RWPE2 (cell line): Measurements from ENCODE around the gene CALD1.

Source experiments
- ATAC-seq: fragments of 200-7000 bp; cut with Tn5 transposase; 3 replicates; pipeline ENCODE4 v1.9.1; 2021; ENCODE audit warnings: low read depth
- DNase-seq: peaks from one replicate; pipeline ENCODE4 v3.0.0-alpha.2; 2020; ENCODE audit warnings: low spot score
- H3K27ac ChIP-seq: fragments of 450-650 bp; 2 replicates; pipeline ENCODE4 v1.5.1; 2017; ENCODE audit warnings: mild to moderate bottlenecking; ENCODE audit not compliant: poor library complexity, severe bottlenecking
- H3K27me3 ChIP-seq: fragments of 250-450 bp; sonication (Bioruptor Pico); 2 replicates; pipeline ENCODE4 v1.5.1; 2021; ENCODE audit warnings: mild to moderate bottlenecking, moderate library complexity; ENCODE audit not compliant: insufficient read depth, poor library complexity, severe bottlenecking
- H3K36me3 ChIP-seq: fragments of 250-450 bp; sonication (Bioruptor Pico); 2 replicates; pipeline ENCODE4 v1.5.1; 2020; ENCODE audit warnings: low read depth, mild to moderate bottlenecking, moderate library complexity
- H3K4me1 ChIP-seq: fragments of 250-450 bp; sonication (Bioruptor Pico); 2 replicates; pipeline ENCODE4 v1.5.1; 2021; ENCODE audit warnings: mild to moderate bottlenecking, moderate library complexity; ENCODE audit not compliant: insufficient read depth, poor library complexity, severe bottlenecking
- H3K4me3 ChIP-seq: fragments of 250-450 bp; sonication (Bioruptor Pico); 2 replicates; pipeline ENCODE4 v1.5.1; 2021; ENCODE audit warnings: mild to moderate bottlenecking, moderate library complexity; ENCODE audit not compliant: severe bottlenecking
- H3K9me3 ChIP-seq: fragments of 250-450 bp; sonication (Bioruptor Pico); 2 replicates; pipeline ENCODE4 v1.5.1; 2021; ENCODE audit warnings: mild to moderate bottlenecking, moderate library complexity; ENCODE audit not compliant: severe bottlenecking
- CTCF ChIP-seq: fragments of 450-650 bp; IDR thresholded peaks from one replicate; pipeline ENCODE4 v1.5.1; 2017; ENCODE audit warnings: mild to moderate bottlenecking, moderate library complexity; ENCODE audit not compliant: poor library complexity, severe bottlenecking

CALD1 gene

GRCh38 chr7:134992626-134993179, 213.3 kb downstream of the CALD1 start:
- DNase-seq (no peak), ATAC-seq (no peak)
- Histone ChIP-seq H3K27ac (no peak overlapping the region), H3K4me3 (no peak overlapping the region), H3K36me3 (peaks cover 18% of the 10 kb centered on the region), H3K4me1 (peaks cover 7% of the 10 kb centered on the region), H3K27me3 (no peaks in the 10 kb centered on the region), H3K9me3 (no peaks in the 10 kb centered on the region)
- TF ChIP-seq CTCF, result no peak

- Histone ChIP-seq H3K27me3 (no peaks in the 10 kb centered on the region), H3K4me3 (no peak overlapping the region), H3K4me1 (no peaks in the 10 kb centered on the region), H3K9me3 (no peaks in the 10 kb centered on the region), H3K36me3 (peaks cover 14% of the 10 kb centered on the region), H3K27ac (no peak overlapping the region)
- TF ChIP-seq CTCF, result no peak
- DNase-seq, result no peak
- no peak for ATAC-seq
Observed at GRCh38 chr7:134993877-134994456, 214.5 kb downstream of the CALD1 start.

GRCh38 chr7:134995239-134996096, 216.0 kb downstream of the CALD1 start:
- H3K9me3 ChIP-seq, result no peaks in the 10 kb centered on the region
- no peaks in the 10 kb centered on the region for H3K4me1 ChIP-seq
- H3K36me3 ChIP-seq, result 0 out of 2 replicates have a peak, but pooled peaks cover 3% of the 10 kb centered on the region
- no peak overlapping the region for H3K4me3 ChIP-seq
- DNase-seq, result no peak
- no peak for TF ChIP-seq CTCF
- no peak overlapping the region for H3K27ac ChIP-seq
- ATAC-seq, result no peak
- no peaks in the 10 kb centered on the region for H3K27me3 ChIP-seq

- no peaks in the 10 kb centered on the region for H3K4me1 ChIP-seq
- H3K27ac ChIP-seq, result no peak overlapping the region
- ATAC-seq (no peak), DNase-seq (no peak)
- H3K4me3 ChIP-seq, result no peak overlapping the region
- 0 out of 2 replicates have a peak, but pooled peaks cover 3% of the 10 kb centered on the region for H3K36me3 ChIP-seq
- H3K27me3 ChIP-seq, result no peaks in the 10 kb centered on the region
- TF ChIP-seq CTCF, result no peak
- no peaks in the 10 kb centered on the region for H3K9me3 ChIP-seq
Observed at GRCh38 chr7:134996097-134996550, 216.7 kb downstream of the CALD1 start.
